ENCODE results near the gene GNG12. TPM values are rescaled to one million over a fixed set of nuclear protein-coding genes. Genes with fewer than 3 reads are reported as not detected.
"Not testable (repeated sequence)": the region's sequence is repeated elsewhere in the genome, so short reads cannot be mapped to it uniquely, and the experiment has no call there.

GNG12 gene
- polyA plus RNA-seq, 5 donors = 42.2 to 75.1 (median 58.8) TPM

GRCh38 chr1:67684526-67685066 is 148.7 kb downstream of the GNG12 start:
- DNase-seq = no peak

GRCh38 chr1:67683766-67684525 is 149.3 kb downstream of the GNG12 start:
- no peak for DNase-seq

GRCh38 chr1:67683316-67683715 is 150.0 kb downstream of the GNG12 start:
- no peak for DNase-seq

GRCh38 chr1:67682659-67683197 is 150.5 kb downstream of the GNG12 start:
- DNase-seq = no peak

- DNase-seq = no peak
These were observed 152.8 kb downstream of the GNG12 start for GRCh38 chr1:67680486-67680885.

- no peak for DNase-seq
These were observed 153.6 kb downstream of the GNG12 start for GRCh38 chr1:67679691-67680090.

- no peak for DNase-seq
These were observed 155.3 kb downstream of the GNG12 start for GRCh38 chr1:67677930-67678329.

GRCh38 chr1:67677408-67677807 is 155.9 kb downstream of the GNG12 start:
- DNase-seq = no peak

- DNase-seq = no peak
These were observed 156.3 kb downstream of the GNG12 start for GRCh38 chr1:67676946-67677345.

- no peak for DNase-seq
These were observed 157.0 kb downstream of the GNG12 start for GRCh38 chr1:67676287-67676686.

- DNase-seq = peak in 1 of 2 donors; percentile 28
These were observed 157.5 kb downstream of the GNG12 start for GRCh38 chr1:67675800-67676199.

GRCh38 chr1:67674260-67675011 is 158.8 kb downstream of the GNG12 start:
- peak; percentile 88 for DNase-seq

GRCh38 chr1:67673468-67674201 is 159.6 kb downstream of the GNG12 start:
- DNase-seq = no peak

GRCh38 chr1:67672260-67672803 is 160.9 kb downstream of the GNG12 start:
- DNase-seq = no peak

GRCh38 chr1:67668660-67669059 is 164.6 kb downstream of the GNG12 start:
- DNase-seq = no peak

GRCh38 chr1:67666636-67667035 is 166.6 kb downstream of the GNG12 start:
- no peak for DNase-seq

- DNase-seq = not testable (repeated sequence)
These were observed 168.0 kb downstream of the GNG12 start for GRCh38 chr1:67665307-67665706.

- no peak for DNase-seq
These were observed 169.2 kb downstream of the GNG12 start for GRCh38 chr1:67664048-67664447.

GRCh38 chr1:67662884-67663283 is 170.4 kb downstream of the GNG12 start:
- no peak for DNase-seq

- DNase-seq = no peak
These were observed 174.0 kb downstream of the GNG12 start for GRCh38 chr1:67659229-67659628.

GRCh38 chr1:67657152-67657551 is 176.1 kb downstream of the GNG12 start:
- not testable (repeated sequence) for DNase-seq

GRCh38 chr1:67655581-67655980 is 177.7 kb downstream of the GNG12 start:
- no peak for DNase-seq
